C1 segment of cervical spinal cord (tissue), 14 donors: ENCODE measurements around the gene SPC25.
"Not testable (repeated sequence)": the region's sequence is repeated elsewhere in the genome, so short reads cannot be mapped to it uniquely, and the experiment has no call there.

ENCODE experiments used
- DNase-seq, 14 donors: peaks; one replicate each; lab custom pipeline; 2025; lab: John Stamatoyannopoulos, UW

Gene SPC25

GRCh38 chr2:168890006-168890782 is at the start of gene SPC25:
Gene SPC25 (minus strand): TSS chr2:168890430. CDS start chr2:168889519, 911 bp downstream.
- peak in 13 of 14 donors; percentile 9 to 80 (median 68) for DNase-seq

DNA sequence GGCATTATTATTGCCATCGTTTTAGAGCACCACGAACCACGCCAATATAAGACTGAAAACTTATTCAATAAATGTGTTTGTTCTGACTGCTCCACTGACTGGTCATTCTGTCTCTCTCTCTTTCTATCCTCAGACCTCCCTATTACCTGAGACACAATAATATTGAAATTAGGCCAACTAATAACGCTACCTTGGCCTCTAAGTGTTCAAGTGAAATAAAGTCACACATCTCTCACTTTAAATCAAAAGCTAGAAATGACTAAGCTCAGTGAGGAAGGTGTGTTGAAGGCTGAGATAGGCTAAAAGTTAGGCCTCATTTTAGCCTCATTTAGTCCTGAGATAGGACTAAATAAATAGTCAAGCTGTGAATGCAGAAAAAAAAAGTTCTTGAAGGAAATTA is 49.7 kb upstream of the SPC25 start:
- DNase-seq, result no peak

DNA sequence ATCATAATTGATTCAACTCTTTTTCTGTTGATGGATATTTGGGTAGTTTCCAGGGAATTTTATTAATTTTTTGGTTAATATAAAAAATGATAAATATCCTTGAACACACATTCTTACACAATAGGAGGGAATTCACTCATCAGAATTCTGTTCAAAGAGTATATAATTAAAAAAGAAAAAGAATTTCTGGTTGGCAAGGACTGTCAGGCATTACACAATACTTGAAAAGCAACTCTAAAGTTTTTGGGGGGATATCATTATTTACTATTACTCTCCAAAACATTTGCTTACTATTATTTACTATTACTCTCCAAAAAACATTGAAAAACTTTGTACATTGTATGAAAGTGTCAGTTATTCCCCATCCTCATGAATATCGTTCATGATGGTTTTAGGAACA is 48.8 kb upstream of the SPC25 start:
- DNase-seq, result no peak

- DNase-seq, result no peak
Measured at GRCh38 chr2:168935810-168936581, 45.8 kb upstream of the SPC25 start.

GRCh38 chr2:168934826-168935225 is 44.6 kb upstream of the SPC25 start:
- DNase-seq, result no peak

- DNase-seq, result not testable (repeated sequence)
Measured at GRCh38 chr2:168932174-168932573, 41.9 kb upstream of the SPC25 start.

DNA sequence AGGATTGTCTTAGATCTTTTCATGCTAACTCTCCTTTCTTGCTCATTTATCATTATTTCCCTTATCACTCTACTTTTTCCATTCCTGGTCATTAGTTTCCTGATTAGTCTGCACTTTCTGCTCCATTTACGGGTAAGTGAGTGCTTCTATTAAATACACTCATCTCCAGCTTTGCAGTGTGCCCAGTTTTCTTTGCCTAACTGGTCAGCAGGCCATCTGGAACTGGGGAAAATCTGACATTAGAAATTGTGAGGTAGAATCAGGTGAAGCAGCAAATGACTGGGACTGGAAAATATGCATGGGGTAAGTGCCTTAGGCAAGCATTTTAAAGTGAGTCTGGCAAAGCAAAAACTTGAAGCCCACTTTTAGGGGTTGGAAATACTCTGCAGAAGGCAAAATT is 40.0 kb upstream of the SPC25 start:
- no peak for DNase-seq

DNA sequence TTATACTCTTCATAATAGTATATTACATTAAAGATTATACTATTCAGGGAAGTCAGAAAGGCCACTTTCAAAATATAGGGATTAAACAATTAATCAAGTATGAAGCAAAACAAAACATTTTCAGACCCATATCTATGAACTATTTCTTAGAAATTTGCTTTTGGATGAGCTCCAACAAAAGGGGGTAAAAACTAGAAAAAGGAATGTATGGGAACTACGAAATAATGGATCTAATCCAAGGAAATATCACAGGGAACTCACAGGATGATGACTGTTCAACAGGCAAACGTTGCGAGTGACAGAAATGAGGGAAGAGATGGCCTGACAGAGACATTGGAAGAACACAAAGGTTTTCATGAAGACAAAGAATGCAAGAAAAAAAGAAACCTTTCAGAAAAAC is 38.8 kb upstream of the SPC25 start:
- no peak for DNase-seq

- no peak for DNase-seq
Measured at GRCh38 chr2:168928113-168928831, 38.0 kb upstream of the SPC25 start.

- DNase-seq, result no peak
Measured at GRCh38 chr2:168926621-168927386, 36.6 kb upstream of the SPC25 start.

DNA sequence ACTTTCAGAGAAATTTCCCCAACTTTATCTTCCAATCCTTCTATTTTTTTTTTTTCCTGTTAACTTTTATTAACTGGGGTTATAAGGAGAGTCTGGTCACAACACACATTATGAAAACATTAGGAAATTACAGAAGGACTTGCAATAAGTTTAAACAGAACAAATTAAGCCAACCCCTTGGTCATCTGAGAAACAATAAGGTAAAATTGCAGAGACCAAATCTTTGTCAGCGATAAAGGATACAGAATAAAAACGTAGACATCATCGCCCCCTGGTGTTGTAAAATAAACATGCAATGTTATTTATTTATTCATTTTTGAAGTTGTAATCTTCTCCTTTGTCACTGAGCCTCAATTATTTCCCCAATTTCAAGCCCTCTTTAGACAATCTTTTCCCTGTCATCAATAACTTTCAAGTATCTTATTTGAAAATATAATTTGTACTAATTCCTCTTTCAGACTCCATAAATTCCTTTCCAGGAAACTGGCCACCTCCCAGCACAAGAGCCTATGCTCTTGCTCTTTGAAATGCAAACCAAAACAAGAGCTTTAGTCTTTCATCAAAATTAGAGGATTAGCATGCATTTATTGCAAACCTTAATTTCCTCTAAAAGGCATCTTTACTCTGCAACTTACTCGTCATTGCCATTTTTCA is 30.4 kb upstream of the SPC25 start:
- no peak for DNase-seq

DNA sequence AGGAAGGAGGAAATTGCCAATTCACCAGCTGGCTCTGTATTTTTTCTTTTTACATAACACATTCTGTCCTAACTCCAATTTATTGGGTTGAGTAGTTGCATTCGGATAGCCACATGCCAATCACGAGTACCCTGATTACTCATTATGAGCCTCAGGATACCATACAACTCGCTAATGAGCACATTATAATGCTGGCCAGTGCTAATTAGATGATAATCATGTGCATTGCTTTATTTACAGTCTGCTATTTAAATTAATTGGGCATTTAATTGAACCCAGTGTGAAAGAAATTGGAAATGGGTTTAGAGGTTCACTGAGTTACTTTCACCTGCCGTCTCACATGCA is 26.1 kb upstream of the SPC25 start:
- peak in 1 of 14 donors; percentile 22 for DNase-seq

DNA sequence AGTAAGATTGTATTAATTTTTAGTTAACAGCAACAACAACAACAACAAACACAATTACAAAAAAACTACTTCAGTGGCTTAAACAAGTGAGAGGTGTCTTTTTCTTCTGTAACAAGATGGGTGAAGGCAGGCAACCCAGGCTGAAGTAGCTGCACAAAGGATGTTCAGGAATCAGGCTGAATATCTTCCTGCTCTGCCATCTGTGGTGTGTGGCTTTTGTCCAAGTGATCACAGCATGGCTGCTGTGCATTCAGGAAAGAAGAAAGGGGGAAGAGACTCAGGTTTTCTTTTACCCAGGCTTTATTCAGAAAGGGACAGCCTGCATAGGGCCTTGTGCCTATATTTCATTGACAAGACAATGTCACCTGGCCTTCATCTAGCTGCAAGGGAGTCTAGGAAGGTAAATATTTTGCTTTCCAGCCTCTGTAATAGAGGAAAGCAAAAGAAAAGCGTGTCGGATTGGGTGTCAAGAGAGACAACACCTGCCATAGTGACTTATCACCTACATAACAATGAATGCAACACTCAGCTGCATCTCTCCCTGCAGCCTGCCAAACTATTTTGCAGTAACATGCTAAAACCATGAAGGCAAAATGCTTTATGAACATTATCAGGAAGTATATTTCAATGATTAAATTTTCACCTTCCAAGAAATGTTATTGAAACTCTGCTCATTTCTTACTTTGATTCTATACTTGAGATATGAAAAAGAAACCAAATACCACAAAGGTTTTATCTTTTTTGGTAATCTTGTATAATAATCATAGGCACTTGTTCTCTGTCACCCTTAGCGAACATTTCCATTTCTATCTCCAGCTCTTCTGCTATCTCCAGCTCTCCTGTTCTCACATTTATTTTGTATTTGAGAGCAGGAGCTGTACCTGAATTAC is 25.5 kb upstream of the SPC25 start:
- DNase-seq, result no peak

DNA sequence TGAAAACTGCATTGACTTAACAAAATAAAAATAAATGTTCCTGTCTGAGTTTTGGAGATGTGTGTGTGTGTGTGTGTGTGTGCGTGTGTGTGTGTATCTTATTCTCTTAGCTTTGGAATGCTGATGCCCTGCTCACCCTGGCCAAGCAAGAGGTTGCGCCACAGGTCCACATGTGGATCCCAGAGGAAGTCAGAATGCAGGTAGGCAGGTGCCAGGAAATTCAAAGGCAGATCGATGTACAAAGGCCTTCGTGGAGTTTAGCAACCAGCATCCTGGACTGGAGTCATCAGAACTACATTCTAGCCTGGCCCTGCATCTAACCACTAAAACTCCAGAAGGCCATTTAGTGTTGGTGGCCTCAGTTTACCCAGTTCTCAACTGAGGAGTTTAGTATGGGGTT is 23.3 kb upstream of the SPC25 start:
- DNase-seq, result no peak

DNA sequence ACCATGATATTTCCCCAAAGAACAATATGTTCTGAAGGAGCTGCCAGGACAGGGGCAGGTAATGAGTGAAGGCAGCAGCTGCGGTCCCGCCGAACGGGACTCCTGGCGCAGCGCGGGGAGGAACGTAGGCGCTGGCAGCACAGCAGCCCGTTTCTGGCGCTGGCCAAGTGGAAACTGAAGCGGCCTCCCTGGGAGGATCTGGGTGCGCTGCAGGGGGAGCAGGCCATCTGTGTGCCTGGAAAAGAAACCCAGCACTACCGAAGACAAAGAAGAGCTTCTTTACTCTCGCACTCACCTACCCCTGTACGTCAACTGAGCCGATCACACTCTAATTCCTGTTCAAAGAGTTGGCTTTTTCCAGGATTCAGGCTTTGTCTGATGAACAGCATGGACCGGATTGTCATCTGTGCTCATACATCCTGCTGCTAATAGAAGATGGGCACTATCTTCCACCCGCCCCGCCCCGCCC is 22.7 kb upstream of the SPC25 start:
- peak in 8 of 14 donors; percentile 1 to 46 (median 12) for DNase-seq

- peak in 1 of 14 donors; percentile 33 for DNase-seq
Measured at GRCh38 chr2:168912466-168912865, 22.2 kb upstream of the SPC25 start.

- DNase-seq, result no peak
Measured at GRCh38 chr2:168910330-168910729, 20.1 kb upstream of the SPC25 start.

- no peak for DNase-seq
Measured at GRCh38 chr2:168907940-168908662, 17.9 kb upstream of the SPC25 start.

GRCh38 chr2:168904358-168904757 is 14.1 kb upstream of the SPC25 start:
- DNase-seq, result no peak
